Stimulated activated CD8-positive, alpha-beta memory T cell treated with anti-CD3 and anti-CD28 coated beads, Interleukin-12 subunit alpha, Interleukin-12 subunit beta, amount 100 ng/mL, for 4 hours (primary cell): ENCODE data around the gene SHH.
"Not testable (repeated sequence)": the region's sequence is repeated elsewhere in the genome, so short reads cannot be mapped to it uniquely, and the experiment has no call there.

Source experiments
- DNase-seq: peaks from one replicate; pipeline ENCODE4 v3.0.0-alpha.2; 2020; ENCODE audit warnings: low read depth

The SHH gene

GRCh38 chr7:155819186-155819585, 6.9 kb upstream of the SHH start:
- no peak for DNase-seq

DNA sequence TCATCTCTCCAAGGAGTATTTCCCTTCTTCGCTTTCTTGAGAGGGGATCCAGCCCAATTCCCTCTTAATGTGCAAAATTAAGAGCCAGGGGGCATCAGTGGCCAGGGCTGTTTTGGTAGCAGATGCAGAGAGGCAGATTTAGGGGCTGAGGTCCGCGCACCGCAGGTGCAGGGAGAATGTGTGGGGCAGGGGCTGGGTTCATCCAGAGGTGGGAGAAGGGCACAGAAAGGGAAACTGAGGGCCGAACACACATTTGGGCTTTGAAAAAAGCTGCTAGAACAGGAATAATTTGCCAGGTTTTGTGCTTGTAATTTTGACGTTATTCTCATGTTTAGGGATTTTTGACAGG, 6.5 kb upstream of the SHH start:
- DNase-seq: no peak

GRCh38 chr7:155818154-155818819, 6.0 kb upstream of the SHH start:
- no peak for DNase-seq

- DNase-seq: not testable (repeated sequence)
Measured at GRCh38 chr7:155817515-155817914, 5.3 kb upstream of the SHH start.

DNA sequence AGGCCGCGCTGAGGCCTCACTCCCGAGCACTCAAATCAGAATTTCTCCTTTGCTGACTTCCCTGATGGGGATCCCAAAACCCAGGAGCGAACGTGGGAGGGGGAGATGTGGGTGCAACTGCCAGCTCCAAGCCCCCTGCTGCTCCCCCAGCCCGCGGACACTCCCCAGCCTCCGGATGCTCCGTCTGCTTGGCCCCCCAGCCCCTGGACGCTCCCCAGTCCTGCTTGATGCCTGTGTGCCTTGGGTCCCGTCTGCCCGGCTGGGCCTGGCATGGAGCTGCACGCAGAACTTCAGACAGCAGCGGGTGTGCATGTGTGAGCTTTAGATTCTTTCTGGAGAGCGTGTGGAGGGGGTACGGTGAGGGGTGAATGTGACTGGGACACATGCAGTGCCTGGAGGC, 4.7 kb upstream of the SHH start:
- no peak for DNase-seq

GRCh38 chr7:155816192-155816508, 3.9 kb upstream of the SHH start:
- DNase-seq: no peak

GRCh38 chr7:155815332-155816191, 3.3 kb upstream of the SHH start:
- peak; percentile 18 for DNase-seq

DNA sequence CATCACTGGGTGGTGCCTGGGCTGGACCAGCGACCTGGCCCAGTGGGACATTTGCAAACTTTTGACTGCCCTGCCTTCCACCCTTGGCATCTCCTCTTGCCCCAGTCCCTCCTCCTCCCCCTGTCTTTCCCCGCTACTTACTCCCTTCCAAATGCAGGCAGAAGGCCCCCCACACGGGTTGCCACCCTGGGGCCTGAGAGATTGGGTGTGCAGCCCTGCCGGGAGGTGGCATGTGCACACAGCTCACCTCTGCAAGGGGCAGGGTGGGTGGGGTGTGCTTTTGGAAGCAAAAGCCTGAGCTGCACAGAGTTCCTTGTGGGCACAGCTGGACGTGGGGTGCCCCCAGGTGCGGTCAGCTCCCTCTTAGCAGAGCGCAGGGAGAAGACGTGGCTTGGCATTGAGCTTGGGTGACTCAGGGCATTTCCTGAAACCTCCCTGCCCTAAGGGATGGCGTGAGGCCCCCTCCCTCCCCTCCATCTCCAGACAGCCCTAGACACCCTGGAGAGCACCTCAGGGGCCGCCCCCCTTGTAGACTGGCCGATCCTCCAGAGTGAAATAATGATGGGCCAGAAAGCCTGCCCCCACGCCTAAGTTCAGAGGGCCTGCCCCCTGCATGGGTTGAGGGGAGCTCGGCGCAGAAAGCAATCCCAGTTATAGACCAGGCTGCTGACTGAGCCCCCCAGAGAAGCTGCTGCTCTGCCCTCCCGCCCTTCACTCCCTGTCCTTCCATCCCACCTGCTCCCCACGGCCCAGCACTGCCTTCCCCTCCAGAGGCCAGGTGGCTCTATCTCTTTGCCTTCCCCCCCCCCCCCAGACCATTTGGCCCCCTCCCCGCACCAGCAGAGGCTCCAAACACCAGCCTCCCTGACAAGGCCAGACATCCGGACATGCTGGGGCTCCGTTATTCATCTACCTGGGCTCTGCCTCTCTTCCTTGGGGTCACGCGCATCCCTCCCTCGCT, 2.3 kb upstream of the SHH start:
- no peak for DNase-seq

- DNase-seq: no peak
Measured at GRCh38 chr7:155813546-155814315, 1.5 kb upstream of the SHH start.

- DNase-seq: no peak
Measured at GRCh38 chr7:155813125-155813524, 862 bp upstream of the SHH start.

GRCh38 chr7:155811560-155811894, 736 bp downstream of the SHH start:
- no peak for DNase-seq

DNA sequence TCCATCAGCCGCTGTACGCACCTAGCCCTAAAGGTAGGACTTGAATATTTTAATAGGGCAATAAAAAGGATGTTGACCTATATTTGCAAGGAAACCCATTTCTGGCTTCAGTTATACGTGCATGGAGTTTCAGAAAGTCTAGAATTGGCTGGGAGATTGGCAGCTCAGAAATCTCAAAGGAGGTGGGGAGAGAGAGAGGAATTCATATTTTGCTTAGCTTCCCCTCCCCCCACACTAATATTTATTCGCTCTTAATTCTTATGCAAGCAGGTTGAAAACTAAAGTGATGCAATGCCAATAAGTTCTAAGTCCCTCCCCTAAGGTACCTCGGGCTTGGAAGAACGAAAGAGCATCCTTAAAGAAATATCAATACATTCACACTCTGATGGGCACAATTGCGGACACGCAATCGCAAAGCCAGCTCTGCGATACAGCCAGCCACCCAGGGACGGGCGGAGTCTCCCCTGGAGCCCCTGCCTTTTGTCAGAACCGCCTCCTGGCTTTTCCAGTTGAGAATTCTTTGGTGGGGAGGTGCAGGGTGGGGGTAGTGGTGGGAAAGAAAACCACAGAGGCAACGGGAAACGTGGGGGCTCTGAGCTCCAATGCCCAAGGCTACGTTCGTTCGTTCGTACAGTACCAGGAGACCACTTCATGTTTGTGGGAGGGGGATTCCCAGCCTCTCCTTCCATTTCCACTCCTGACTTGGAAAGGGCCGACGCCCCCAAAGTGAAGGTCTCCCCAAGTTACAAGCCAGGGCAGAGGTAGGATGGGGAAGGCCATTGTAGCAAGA, 1.3 kb downstream of the SHH start:
- DNase-seq: no peak

DNA sequence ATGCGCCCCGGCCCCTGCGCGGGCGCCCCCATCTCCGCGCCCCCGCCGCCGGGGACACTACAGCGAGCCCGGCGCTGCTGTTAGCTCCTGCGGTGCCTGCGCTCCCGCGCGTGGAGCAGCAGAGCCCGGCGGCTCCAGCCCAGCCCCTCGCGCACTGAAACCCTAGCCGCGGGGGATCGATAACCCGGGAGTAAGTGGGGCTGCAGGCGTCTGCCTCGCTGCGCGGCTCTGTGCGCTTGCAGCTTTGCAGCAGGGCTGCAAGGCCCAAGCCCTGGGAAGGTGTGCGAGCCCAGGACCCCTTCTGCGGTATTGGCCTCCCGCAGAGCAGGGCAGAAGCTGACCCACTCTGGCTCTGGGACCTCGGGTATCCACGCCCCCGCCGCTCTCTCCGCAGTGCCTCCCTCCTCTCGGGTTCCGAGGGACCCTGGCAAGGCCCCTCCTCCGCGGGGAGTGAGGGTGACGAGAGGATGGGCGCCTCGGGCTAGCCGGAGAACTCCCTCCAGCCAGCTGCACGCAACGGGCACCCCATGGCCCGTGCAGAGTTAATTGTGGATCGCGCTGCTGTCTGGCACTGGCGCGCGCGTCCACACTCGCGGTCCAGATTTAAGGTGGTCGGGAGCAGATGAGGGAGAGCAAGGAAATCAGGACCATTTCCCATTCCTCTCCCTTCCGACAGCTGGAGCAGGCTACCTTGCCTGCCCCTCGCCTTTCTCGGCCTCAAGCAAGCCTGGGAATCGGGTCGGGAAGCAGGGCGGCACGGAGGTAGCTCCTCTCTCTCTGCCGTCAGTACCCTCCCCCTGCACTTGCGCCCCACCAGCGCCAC, 2.1 kb downstream of the SHH start:
- no peak for DNase-seq

GRCh38 chr7:155809332-155809946, 2.8 kb downstream of the SHH start:
- DNase-seq: no peak

DNA sequence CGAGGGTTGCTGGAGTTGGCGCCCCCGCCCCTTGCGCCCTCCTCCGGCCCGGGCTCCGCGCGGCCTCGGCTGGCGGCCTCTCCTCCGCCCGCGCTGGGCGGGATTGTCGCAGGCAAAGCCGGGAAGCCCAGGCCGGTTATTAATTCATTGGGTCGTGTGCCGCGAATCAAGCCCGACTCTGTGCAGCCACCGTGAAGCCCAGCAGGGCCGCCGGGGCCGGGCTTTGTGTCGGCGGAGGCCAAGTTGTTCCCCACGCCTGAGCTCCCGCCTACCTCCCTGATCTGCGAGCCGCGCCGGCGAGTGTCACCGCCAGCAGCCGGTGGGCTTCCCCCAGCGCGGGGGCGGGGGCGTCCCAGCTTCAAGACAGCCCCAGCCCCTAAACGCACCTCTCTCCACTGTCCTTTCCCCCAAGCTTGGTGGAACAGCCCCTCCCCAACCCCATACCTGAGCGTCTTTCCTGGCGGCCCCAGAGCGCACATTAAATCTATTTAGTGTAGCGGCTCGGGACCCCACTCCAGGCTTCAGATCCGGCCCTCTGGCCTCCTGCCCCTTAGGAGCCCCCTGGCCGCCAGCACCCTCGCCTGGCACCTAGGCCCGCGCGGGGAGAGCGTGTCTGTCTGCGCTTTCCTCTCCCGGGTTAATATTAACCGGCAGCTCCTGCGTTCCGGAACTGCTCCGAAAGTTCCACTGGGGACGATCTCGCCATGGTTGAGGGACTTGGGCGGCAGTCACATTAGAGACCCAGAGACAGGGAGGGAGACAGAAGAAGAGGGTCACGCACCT, 3.5 kb downstream of the SHH start:
- DNase-seq: no peak

DNA sequence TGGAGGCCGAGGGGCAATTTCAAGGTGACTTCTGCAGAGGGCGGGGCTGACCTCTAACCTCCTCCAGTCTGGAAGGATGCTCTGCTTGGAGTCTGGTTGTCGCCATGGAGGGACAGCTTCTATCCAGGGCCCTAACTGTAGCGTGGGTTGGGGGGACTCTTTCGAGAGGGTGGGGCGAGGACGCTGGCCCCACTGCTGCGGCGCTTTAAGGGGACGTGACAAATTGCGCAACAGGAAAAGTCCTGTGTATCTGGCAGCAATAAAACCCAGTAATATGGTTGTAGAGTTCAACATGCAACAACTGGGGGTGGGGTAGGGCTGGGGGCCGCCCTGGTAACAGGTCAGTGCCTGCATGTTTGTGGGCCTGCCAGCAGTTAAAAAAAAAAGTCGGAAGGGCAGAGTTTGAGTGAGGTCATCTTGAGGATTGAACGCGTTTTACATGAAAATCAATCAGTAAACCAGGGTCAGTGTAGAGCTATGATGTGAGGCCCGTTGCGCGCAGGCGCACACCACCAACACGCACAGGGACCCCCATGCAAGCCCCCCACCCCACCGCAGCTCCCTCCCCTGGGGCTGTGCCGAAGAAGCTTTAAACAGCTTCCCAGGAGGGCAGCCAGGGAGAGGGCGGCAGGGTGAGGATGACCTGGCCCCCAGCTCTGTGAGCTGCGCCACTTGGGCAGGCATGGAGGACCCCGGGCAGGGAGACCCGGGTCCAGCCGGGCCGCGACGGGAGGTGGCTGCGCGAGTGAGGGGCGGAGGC, 4.3 kb downstream of the SHH start:
- DNase-seq: no peak

- DNase-seq: no peak
Measured at GRCh38 chr7:155807065-155807671, 5.1 kb downstream of the SHH start.
